Measurements from ENCODE around the gene CAV1.

Gene CAV1

DNA sequence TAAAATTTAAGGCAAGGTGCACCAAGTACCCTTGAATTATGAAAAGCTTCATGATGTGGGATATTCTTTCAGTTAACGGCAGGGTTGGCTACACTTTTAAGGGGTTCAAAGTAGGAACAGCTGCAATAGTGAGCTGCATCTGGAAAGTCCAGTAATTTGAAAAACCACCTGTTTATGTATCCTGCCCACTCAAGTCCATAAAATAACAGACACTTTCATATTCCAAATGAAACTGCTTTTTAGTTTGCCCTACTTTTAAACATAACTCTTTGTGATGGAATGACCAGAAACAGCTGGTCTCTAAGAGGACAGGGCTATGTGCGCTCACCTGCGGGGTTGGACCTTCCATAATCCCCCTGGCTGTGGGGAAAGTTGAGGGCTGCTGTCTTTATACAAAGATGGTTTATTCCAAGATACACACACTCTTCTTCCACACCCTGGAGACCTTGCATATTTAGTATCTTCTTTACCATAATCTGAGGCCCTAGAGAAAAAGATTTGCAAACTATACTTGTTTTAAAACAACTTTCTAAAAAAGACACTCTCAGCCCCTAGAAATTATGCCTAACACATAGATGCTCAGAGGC is 7.4 kb downstream of the CAV1 start:
- no peak for DNase-seq

DNA sequence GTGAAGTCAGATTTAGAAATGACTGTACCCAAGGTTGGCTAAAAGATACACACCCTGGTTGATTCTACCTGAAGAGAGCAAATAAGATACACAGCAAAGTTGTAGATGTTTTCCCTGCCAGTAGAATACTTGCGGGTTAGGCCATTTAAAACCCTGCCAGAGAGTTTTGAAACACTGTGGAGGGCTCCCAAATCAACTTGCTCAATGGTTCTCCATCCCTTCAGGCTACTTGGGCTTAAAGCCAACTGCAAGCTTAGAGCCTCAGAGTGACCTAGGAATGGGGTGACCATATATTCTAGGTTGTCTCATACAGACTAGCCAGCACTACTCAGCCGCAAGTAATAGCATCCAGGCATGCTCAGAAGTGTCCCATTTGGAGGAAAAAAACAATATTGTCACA is 10.0 kb downstream of the CAV1 start:
- DNase-seq: no peak

DNA sequence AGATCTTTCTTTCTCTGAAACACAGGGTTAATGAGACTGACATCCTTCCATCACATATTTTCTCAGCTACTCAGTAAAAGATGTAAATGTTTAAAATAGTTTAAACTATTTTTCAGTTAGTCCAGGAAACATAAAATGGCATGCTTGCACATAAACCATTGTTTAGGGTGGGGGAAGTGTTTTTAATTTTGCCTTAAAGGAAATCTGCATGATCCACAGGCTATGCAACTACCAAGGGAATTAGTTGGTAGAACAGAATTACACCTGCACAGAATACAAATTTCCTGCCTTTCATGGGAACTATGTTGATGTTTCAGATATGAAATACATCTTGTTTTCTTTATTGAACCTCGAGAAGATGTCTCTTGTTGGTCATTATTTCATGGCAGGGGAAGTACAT is 10.6 kb downstream of the CAV1 start:
- DNase-seq: no peak

DNA sequence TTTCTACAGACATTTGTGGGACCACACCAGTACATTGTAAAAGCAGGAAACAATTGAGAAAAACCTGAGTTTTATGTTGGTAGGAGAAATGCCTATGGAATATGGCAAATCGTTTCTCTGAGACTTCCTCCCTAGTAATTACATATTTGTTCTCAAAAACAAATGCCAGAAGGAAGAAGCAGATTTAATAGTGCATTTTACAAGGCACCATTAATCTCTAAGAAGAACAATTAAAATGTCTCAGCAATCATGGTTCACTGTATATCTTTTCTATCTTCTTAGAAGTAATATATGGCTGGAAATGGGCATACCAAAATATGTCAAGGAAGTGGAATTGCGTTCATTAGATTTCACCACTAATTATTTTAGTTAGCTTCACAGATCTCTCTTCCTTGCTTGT is 13.3 kb downstream of the CAV1 start:
- DNase-seq: no peak

DNA sequence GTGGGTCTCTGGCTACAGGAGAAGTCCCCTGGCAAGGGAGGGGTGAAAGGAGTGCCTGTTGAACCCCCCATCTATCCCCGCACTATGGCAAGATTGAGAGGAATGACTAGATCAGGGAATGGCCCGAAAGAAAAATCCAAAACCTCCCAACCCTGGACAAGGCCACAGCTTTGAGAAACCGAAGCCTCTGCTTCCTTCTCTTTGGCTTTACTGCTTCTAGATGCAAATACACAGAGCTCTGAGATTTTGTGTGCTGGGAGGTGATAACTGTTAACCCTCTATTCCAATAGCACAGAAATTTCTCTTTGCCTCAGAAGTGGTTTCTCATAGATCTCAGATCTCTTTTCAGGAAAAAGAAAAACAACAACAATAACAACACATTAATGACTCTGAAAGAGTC is 15.0 kb downstream of the CAV1 start:
- DNase-seq: no peak

DNA sequence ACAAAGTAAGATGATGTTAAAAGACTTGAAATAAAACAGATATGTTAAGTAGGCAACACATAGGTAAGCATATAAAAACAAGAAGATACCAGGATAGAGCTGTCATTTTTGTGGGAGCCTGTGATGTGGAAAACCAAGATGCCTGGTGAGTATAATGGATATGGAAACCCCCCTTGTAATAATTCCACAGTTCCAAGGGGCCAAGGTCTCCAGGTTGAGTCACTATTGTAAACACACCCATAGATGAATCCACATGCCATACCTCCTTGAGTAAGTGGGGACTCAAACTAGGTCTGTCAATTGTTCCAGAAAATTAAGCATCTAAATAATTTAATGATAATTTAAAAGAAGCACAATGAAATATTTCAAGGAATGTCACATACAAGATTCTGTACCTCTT is 15.9 kb downstream of the CAV1 start:
- no peak for DNase-seq

DNA sequence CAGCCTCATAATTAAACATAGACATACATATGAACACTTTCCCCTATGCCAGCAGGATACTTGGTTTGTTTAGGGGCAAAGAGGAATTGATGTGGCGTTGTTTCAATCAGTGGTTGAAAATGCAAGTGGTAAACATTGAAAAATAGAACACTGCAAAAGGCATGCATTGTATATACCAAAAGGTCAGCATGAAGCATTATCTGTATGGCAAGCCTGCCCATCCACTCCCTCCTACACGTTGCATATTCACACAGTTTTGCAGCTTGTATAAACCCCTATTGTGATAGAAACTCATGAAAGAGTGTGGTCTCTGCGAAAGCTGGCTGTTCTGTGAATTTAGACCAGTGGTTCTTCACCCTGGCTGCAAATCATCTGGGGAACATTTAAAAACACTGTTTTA is 17.1 kb downstream of the CAV1 start:
- DNase-seq: no peak

DNA sequence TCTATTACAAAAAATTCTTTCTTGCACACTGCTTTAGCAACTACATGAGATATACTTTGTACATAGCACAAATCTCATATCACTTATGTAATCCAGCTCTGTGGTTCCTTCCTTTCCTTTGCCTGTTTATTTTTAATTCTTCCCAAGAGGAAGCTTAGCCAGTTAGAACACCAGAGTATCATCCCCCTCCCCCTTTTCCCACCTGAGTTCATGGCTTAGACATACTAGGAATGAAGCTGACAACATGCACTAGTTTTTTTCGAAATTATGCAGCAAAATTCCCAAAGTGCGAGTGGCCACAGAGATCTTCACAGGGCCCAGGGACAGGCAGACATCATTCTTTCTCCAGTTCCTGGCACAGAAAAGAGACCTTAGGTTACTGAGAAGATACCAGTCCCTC is 17.8 kb downstream of the CAV1 start:
- no peak for DNase-seq

DNA sequence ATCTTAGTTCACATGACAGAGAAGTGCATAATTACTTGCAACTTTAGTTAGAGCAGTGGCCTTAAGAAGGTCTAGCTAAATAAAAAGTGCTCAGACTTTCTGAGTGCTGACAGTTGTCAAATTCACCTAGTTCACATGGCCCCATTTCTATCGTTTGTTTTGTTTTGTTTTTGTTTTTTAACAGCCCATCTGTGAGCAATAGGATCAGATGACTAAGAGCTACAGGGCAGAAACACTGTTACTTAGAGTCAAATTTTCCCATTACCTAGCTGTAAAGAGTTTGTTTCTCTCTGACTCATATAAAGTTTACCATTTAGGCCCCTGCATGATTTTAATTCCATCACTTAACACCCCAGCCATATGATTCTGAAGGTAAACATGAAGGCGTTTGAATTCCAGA is 18.8 kb downstream of the CAV1 start:
- no peak for DNase-seq

DNA sequence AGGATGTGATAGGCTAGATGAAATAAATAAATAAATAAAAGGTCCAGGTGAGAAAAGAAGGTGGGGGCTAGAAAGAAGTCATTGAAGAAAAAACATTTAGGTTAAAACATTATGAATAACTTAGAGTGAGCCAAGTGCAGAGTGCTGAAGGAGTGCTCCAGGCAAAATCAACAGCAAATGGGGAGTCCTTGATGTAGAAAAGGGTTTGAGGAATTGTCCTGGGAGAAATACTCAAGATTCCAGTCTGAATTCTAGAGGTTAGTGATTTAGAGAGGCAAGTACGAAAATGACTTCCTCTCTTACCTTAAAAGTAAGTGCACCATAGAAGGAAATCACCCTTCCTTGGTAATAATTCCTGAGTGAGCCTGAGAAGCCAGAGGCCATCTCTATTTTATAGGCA is 19.7 kb downstream of the CAV1 start:
- no peak for DNase-seq

DNA sequence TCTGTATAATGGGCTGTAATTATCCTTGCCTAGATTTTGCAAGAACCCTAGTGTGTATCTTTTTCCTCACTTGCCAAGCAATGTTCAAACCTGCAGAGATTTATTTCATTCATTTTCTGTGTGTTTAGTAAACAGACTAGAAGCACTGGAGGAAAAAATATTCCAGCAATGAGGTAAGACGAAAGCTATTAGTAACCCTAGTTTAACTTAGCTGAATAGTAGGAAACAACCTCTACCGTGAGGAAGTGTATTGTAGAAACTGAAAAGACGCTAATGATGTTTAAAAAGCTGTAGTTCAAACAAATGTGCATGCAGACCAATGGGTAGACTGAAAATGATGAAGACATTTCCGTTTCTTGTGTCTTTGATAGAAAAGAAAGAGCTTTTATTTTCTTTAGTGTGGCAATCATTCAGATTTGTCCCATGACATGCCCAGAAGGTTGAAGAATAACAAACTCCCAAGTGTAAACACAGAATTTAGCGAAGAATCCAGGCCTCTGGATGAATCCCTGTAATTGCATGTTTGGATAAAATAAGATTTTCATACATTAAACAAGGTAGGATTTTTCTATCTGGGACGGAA is 20.7 kb downstream of the CAV1 start:
- DNase-seq: no peak

DNA sequence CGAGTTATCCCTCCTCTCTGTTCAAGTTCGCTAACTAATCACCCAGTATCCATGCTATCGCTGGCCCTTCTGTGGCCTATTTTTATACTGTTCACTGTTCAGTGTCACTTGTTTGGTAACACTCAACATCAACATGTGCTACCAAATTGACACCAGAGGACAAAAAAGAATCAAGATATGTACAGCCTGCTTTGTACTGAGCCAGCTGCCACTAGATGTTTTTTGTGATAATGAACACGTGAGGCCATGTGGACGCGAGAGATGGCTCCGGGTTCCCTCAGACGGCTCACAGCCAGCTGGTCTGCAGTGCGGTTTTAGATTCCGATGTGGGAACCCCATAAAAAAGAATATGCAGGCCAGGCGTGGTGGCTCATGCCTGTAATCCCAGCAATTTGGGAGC is 21.2 kb downstream of the CAV1 start:
- no peak for DNase-seq

DNA sequence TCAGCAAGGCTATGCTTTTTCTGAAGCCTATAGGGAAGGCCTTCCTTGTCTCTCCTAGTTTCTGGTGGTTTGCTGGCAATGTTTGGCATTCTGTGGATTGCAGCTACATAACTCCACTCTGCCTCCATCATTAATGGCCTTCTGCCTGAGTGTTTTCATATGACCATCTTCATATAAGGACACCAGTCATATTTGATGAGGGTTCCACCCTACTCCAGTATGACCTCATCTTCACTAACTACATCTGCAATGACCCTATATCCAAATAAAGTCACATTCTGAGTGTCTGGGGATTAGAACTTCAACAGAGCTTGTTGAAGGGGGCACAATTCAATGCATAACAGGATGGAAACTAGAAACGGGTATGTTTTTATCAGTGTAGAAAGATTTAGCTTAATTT is 22.1 kb downstream of the CAV1 start:
- no peak for DNase-seq

DNA sequence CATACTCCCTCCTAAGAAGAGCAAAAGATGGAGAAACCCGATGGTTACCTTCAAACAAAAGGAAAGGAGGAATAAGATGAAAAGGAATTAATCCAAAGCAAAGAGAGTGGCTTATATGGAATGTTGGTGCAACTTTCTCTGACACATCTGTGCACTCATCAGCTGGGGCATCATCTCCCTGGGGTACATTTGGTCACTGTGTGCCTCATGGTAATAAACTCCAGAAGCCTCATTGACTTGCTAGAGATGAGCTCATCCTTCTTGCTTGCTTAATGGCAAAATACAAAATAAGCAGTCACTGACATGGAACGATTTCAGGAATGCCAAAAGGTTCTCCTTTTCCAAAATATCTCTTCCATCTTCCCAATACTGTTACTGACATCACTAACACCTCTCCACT is 22.5 kb downstream of the CAV1 start:
- no peak for DNase-seq

DNA sequence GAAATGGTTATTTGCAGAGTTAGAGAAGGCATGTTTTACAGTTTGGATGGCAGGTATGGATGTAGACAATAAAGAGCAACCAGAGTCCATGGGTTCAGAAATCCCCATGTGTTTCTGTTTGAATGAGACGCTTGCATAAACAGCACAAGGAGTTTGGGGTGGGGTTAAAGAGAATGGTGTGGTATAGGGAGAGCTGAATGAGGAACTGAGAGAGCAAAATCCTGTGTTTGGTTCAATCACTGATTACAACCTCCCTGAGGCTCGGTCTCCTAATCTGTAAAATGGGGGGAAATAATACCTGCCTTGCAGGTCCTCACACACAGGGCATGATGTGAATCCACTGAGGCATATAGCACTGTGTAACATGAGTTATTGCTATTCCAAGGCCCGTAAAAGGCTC is 23.7 kb downstream of the CAV1 start:
- DNase-seq: no peak

DNA sequence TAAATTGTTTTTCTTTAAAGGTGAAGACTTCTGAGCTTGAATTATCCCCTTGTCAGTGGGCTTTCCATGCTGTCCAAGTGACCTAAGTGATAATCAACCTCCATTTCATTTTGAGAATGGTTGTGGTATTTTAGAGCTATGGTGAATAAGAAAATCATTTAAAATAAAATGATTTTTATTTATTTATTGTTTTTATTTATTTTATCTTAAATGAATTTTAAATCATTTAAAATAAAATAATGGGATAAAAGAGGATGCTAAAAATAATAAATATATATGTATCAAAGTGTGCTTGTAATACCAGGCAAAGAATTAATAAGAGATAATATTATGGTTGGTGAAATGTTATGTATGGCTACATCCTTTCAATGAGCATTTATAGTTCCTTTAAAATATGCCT is 24.5 kb downstream of the CAV1 start:
- DNase-seq: no peak

DNA sequence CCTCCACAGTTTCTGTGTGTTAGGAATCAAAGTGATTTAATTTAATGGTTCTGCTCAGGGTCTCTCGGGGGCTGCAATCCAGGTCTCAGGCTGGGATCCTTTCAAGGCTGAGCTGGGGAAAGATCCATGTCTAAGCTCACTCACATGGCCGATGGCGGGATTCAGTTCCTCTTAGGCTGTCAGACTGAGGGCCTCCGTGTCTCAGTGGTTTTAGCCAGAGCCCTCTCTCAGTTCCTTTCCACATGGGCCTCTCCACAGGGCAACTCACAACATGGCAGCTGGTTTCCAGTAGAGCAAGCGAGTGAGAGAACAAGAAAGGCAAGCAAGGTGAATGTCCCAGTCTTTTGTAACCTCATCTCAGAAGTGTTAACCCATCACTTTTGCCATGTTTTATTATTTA is 26.9 kb downstream of the CAV1 start:
- DNase-seq: no peak

DNA sequence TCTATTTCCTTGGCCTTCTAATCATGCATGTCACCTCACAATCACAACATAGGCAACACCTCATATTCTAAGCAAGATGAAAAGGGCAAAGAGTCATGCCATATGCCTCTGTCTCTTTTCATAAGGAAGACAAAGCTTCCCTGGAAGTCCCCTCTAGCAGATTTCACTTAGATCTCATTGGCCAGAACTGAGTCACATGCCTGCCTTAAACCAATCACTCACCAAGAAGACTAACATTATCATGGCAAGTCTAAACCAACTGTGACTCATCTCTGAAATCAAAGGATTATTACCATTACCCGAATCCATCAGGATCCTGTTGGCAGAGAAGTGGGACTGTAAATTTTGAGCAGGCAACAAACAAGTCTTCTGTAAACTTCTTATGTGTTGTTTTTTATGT is 27.8 kb downstream of the CAV1 start:
- DNase-seq: no peak

DNA sequence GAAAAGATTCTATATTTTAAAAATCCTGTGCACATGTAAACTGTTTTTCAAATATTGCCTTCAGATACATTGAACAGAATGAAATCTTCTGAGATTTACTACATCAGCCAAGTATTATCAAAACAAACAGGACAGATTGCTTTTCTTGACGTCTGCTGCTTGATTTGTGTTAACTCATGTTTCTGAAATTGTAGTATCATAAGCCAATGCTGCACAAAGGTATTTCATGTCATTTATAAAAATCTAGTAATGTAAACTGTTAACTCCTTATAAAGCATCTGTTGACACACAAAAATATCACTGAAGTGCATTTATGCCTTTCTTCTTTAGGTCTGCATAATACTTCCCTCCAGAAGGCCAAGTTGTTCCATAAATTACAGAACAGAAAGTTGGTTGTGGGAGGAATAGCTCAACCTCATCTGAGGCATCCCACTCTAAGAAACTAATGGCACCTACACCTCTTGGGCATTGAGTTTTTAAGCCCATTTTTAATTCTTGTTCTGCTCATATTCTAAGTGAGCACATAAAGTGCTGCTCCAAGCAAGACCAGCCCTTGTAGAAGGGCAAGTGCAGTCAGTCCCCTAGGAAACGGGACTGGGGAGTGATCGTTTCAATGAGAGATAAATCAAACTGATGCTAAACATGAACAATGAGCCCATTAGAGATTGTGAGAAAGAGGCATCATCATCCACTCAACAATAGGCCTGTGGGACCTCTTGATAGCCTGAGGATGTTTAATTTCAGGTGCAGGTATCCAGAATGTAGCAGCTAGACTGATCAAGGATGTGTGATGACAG is 28.5 kb downstream of the CAV1 start:
- DNase-seq: no peak

DNA sequence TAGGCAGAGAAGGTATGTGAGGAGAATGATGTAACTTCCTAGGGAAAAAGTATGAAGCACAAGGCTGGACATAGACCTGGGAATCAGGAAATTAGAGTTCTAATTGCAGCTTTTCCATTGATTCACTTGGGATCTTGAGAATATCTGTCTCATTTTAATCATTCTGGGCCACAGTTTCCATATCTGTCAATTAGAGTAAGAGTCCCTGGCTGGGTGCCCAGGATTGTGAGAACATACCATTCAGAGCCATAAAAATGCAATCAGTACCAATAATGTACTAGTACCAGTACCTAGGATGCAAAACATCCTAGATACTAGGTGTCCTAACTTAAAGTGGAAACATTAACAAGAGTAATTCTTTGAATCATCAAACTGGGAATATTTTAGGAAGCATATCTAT is 29.6 kb downstream of the CAV1 start:
- DNase-seq: no peak

DNA sequence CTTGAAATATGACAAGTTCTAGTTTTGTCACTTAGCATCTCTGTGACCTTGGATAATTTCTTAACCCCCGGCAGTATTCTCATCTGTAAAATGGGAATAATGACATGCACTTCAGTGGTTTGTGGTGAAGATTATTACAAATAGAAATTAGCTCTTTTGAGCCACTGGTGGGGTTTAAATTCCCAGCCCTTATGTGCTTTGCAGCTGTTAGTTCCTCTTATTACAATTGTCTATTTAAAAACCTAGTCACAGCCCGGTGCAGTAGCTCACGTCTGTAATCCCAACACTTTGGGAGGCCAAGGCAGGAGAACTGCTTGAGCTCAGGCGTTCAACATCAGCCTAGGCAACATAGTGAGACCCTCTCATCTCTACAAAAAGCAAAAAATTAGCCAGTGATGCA is 30.1 kb downstream of the CAV1 start:
- DNase-seq: no peak

DNA sequence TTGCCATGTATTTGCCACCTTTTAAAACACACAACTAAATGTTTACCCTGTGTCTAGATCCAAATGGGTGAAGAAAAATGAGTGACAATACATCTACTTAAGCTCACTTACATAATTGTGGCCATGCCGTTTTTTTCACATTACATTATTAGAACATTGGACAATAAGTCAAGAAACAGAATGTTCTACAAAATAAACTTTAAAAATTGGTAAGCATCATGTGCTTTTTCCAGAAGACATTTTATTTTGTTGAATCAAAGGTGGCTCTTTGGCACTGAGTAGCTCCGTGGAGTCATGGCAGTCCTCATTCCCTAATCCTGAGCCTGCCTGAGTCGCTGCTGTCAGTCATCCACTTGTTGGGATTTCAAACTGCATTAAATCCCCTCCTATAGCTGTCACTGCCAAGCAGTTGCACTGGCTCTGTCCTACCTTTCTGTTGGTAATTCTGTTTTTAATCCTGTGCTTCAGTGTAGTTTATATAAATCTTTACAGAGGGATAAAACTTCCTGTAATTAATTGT is 32.3 kb downstream of the CAV1 start:
- DNase-seq: no peak

DNA sequence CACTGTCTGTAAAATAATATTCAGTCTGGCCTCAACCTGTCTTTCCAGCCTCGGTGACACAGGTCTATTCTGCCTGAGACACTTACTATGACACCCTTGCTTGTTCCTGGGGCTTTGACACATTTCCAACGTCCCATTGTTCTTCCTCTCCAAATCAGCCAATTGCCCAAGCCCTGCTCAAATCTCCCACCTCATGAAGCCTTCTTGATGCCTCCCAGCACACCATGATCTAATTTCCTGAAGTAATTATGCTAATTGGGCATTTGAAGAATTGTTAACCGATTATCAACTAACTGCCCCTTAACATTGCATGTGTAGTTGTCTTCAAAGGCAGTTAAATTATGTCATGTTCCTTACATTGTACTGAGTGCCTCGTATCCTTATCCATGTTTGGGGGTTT is 33.1 kb downstream of the CAV1 start:
- DNase-seq: no peak
